T-helper 22 cell (primary cell): ENCODE measurements around the gene ZEB2.

ENCODE experiments used
- DNase-seq: peaks from one replicate; pipeline ENCODE4 v3.0.0-alpha.2; 2020; ENCODE audit warnings: low read depth

Gene ZEB2

GRCh38 chr2:144421606-144422510 lies 98.1 kb downstream of the ZEB2 start:
- no peak for DNase-seq

- no peak for DNase-seq
These were observed 100.7 kb downstream of the ZEB2 start for GRCh38 chr2:144419218-144419617.

- DNase-seq = no peak
These were observed 104.5 kb downstream of the ZEB2 start for GRCh38 chr2:144415386-144415785.

GRCh38 chr2:144414324-144414845 lies 105.5 kb downstream of the ZEB2 start:
- DNase-seq = no peak

- DNase-seq = no peak
These were observed 107.2 kb downstream of the ZEB2 start for GRCh38 chr2:144412709-144413108.

GRCh38 chr2:144411473-144411872 lies 108.4 kb downstream of the ZEB2 start:
- DNase-seq = no peak

- DNase-seq = no peak
These were observed 110.7 kb downstream of the ZEB2 start for GRCh38 chr2:144409241-144409640.

- DNase-seq = no peak
These were observed 112.7 kb downstream of the ZEB2 start for GRCh38 chr2:144407262-144407661.

GRCh38 chr2:144405982-144406788 lies 113.7 kb downstream of the ZEB2 start:
- no peak for DNase-seq

GRCh38 chr2:144405321-144405720 lies 114.6 kb downstream of the ZEB2 start:
- DNase-seq = no peak

- no peak for DNase-seq
These were observed 115.2 kb downstream of the ZEB2 start for GRCh38 chr2:144404586-144405314.

GRCh38 chr2:144403933-144404332 lies 116.0 kb downstream of the ZEB2 start:
- DNase-seq = no peak

GRCh38 chr2:144402251-144402650 lies 117.7 kb downstream of the ZEB2 start:
- DNase-seq = no peak

GRCh38 chr2:144401036-144401435 lies 118.9 kb downstream of the ZEB2 start:
- no peak for DNase-seq

- no peak for DNase-seq
These were observed 123.6 kb downstream of the ZEB2 start for GRCh38 chr2:144396318-144396717.

GRCh38 chr2:144390424-144391020 lies 129.4 kb downstream of the ZEB2 start:
- no peak for DNase-seq

GRCh38 chr2:144389930-144390311 lies 130.0 kb downstream of the ZEB2 start:
- DNase-seq = no peak

- DNase-seq = no peak
These were observed 130.6 kb downstream of the ZEB2 start for GRCh38 chr2:144389151-144389929.

GRCh38 chr2:144385381-144385780 lies 134.5 kb downstream of the ZEB2 start:
- DNase-seq = no peak

- no peak for DNase-seq
These were observed 136.3 kb downstream of the ZEB2 start for GRCh38 chr2:144383571-144384100.

GRCh38 chr2:144382849-144383248 lies 137.1 kb downstream of the ZEB2 start:
- DNase-seq = no peak
